GM15510 (cell line): ENCODE results near the gene PCMT1.

ENCODE experiments used
- POLR2A ChIP-seq: IDR thresholded peaks from 3 replicates; pipeline ENCODE4 v1.6.1; 2011; ENCODE audit warnings: borderline replicate concordance; ENCODE audit not compliant: insufficient read length; ENCODE audit errors: extremely low read depth

PCMT1 gene

DNA sequence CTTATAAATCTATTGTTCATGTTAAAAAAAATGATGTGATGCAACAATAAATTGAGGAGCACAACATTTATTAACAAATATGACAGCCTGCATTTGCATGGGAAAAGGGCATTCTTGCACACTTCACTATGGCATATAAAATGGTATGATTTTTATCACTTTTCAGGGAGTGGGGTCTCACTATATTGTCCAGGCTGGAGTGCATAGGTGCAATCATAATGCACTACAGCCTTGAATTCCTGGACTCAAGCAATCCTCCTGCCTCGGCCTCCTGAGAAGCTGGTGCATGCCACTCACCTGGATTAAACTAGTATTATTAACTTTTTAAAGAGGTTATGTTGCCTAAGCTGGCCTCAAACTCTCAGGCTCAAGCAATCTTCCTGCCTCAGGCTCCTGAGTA, 14.6 kb upstream of the PCMT1 start:
- no peak for TF ChIP-seq POLR2A

DNA sequence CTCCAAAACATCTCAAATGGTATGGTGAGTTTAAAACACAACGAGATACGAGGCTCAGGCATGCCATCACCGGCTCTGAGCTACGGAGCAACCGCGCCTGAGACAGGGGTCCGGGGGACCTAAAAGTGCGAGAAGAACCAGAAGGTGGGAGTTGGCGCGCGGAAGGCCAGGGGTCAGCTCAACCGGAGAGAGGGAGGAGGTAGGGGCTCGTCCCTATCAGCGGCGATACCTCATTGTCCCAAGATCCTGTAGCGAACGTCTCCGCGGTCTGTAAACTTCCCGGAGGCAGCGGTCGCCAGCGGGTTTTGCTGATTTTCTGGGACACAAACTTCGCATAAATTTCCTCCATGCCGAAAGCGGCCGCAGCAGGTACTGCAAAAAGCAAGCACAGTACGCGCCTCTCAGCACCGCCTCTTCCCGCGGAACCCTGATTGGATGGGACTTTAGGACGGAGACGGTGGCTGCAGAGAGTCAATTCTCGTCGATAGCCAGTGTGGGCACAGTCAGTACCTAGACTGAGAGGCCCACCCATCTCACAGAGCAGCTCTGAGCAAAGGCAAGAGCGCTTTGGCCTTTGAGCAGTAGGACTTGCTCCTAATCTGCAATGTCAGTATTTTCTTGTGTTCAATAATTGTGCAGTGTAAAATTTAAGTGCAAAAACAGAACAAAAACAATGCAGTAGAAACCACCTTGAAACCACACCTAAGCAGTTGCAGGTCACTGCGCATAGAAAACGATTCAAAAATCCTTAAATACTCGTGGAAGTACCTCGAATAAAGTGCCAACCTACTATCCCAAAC, 3.2 kb upstream of the PCMT1 start, which contains the start of gene NUP43:
Gene NUP43 (minus strand): TSS at position 383 of the 800 bp plus-strand sequence. CDS start 34 bp downstream, at position 349.
- TF ChIP-seq POLR2A: peak; percentile 76

DNA sequence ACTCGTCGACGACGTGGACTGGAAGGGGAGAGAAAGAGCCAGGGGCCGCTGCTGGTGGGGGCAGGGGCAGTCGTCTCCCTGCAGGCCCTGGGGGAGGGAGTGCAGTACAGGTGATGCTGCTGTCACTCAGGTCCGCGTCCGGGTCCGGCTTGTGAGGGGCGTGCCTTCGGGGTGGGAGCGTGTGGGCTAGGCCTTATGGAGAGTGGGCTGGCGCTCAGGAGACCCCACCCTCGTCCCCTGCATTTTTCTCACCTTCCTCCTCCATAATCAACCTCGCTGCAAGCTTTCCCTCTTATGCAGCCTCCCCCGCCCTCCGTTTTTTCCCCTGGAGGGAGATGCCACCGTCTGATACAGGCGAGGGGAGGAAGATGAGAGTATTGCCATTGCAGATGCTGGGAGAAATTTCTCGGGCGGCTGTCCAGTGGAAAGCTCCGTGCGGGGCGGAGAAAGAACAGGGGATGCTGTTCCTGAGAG, 632 bp downstream of the PCMT1 start:
- TF ChIP-seq POLR2A: no peak

DNA sequence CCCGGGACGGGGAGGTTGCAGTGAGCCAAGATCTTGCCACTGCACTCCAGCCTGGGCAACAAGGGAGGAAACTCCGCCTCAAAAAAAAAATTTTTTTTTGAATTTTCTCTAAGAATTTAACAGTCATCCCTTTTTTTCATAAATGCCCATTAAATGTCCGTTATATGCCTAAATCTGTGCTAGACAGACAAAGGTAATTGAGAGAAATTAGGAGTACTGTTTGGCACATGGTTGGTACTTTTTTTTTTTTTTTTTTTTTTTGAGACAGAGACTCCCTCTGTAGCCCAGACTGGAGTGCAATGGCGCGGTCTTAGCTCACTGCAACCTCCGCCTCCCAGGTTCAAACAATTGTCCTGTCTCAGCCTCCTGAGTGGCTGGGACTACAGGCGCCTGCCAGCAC, 1.7 kb downstream of the PCMT1 start:
- no peak for TF ChIP-seq POLR2A

DNA sequence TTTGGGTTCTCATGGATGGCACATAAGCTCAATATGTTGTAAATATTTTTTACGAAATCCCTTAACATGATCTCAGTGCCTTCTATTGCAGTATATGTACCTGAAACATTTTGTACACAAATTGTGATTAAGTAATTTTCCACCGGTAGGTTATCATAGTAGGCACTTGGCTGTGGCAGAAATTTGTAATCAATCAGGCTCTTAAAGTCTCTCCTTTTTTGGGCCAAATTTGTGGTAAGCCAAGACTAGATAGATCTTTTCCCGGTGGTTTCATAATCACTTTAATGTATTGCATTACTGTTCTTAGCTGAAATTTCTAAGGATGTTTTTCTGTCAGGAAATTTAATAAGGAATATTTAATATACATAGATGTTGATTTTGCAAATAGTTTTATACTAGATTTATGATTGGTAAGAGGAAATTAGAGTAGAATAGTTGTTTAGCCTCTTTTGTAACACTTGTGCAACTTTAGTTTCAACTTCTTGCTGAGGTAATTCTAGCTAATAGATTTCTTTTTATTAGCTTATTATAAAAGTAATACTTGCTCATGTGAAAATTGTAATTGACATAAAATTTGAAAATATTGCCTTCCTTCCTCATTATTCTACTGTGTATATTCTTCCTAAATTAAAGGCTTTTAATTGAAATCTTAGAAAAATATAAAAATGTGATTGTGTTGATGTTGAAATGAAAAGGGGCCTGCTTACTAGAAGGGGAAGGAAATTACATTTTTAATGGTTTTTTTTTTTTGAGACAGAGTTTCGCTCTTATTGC, 3.2 kb downstream of the PCMT1 start:
- no peak for TF ChIP-seq POLR2A

DNA sequence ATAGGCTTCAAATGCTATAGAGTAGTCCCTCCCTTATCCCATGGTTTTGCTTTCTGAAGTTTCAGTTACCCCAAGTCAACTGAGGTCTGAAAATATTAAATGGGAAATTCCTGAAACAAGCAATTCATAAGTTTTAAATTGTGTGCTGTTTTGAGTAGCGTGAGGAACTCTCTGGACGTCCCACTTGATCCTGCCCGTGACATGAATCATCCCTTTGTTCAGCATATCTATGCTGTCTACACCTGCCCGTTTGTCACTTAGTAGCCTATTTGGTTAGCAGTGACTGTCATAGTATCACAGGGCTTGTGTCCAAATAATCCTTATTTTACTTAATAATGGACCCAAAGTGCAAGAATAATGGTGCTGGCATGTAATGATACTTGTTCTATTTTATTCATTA, 5.0 kb downstream of the PCMT1 start:
- TF ChIP-seq POLR2A: no peak

DNA sequence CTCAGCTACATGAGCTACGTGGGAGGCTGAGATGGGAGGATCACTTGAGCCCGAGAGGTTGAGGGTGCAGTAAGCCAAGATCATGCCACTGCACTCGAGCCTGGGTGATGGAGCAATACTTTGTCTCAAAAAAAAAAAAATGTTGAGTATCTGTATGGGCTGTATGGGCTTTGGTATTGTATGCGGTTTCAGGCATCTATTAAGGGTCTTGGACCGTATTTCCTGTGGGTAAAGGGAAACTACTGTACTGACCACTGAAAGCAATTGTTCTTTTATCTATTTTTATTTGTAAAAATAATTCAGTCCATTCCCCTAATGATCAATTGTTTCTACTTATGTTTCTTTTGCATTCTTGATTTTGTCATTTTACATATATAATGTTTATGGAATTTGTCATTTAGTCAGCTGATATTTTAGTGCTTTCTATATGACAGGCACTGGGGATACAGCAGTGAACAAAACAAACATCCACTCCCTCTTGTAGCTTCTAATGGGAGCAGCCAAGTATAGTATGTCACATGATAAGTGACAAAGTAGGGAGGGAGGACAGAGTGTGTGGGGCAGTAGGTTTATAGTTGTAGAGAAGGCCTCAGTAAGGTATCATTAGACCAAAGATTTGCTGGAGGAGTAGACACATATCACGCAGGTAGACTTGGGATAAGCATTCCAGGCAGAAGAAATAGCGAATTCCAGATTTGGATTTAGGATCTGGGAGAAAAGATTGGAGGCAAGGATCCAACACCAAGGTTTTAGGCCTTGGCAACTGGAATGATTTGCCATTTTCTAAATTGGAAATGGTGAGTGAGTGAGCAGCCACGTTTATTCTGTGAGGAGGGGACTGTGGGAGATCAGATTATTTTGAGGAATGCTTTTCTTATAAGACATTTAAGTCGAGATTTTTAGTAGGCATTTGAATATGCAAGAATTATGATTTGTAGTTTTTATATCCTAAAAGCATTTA, 6.0 kb downstream of the PCMT1 start:
- TF ChIP-seq POLR2A: no peak

DNA sequence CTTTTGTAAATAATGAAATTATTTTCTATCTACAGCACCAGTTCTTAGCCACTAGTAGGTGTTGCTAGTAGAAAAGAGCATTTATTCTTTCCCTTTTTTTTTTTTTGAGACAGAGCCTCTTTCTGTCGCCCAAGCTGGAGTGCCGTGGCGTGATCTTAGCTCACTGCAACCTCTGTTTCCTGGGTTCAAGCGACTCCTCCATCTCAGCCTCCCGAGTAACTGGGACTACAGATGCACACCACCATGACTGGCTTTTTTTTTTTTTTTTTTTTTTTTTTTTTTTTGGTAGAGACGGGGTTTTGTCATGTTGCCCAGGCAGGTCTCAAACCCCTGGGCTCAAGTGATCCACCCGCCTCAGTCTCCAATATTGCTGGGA, 6.7 kb downstream of the PCMT1 start:
- TF ChIP-seq POLR2A: no peak

DNA sequence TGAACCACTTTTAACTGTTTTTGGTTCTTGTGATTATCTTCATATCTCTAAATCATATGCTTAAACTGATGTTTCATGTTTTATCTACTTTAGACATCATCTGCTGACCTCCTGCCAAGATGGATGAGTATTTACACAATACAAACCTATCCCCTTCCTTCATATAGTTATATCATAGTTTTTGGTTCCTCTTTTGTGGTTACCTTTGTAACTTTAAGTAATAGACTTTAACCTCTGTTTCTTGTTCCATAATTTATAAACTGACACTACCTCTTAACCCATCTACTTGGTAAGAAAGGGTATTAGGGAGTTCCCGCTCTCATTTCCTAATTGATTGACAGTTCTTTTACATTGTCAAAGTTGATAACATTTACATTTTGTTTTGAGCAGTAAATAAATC, 11.9 kb downstream of the PCMT1 start:
- TF ChIP-seq POLR2A: no peak

DNA sequence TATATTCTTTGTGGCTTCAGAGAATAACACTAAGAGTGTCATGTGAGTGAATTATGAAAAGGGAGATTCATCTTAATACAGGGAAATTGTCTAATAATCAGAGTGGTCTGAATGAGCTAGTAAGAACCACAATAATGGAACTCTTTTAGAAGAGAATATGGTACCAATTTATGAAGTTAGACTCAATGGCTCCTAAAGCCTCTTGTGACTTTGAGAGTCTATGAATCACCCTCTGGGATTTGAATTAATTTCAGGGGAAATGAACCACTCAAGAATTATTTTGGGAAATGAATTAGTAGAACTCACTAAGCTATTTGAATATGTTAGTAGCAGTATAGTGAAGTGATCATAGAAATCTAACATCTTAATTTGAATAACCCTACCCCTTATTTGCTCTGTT, 14.3 kb downstream of the PCMT1 start:
- TF ChIP-seq POLR2A: no peak

DNA sequence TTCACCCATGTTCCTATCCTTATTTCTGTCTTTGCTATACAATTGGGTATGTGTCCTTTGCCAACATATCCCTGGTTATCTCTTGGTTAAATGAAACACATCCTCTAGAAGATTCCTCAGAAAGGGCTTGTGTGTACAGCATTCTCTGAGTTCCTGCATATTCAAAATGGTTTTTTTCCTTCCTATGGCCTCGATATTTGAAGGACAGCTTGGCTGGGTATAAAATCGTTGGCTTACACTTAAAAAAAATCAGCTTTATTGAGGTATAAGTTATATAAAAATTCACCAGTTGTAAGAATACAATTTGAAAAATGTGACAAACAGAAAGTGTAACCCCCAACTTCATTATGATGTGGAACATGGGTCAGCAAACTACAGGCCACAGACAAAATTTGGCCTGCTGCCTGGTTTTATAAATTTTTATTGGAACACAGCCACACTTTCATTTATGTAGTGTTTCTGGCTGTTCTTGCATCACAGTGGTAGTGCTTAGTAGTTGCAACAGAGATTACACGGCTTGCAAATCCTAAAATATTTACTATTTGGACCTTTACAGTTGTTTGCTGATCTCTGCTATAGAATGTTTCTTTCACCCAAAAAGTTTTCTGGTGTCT, 16.7 kb downstream of the PCMT1 start:
- TF ChIP-seq POLR2A: no peak

DNA sequence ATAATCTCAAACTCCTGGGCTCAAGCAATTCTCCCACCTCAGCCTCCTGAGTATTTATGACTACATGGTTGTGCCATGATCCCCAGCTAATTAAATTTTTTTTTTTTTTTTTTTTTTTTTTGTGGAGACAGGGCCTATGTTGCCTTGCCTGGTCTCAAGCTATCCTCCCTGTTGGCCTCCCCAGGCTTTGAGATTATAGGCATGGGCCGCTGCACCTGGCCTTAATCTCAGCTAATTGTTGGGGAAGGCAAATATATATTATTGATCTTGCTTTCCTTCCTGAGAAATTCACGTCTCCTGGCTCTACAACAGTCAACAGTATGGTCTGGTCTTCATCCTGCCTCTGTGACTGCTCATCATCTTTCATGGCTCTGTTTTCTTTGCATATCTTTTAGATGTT, 20.1 kb downstream of the PCMT1 start:
- TF ChIP-seq POLR2A: no peak

DNA sequence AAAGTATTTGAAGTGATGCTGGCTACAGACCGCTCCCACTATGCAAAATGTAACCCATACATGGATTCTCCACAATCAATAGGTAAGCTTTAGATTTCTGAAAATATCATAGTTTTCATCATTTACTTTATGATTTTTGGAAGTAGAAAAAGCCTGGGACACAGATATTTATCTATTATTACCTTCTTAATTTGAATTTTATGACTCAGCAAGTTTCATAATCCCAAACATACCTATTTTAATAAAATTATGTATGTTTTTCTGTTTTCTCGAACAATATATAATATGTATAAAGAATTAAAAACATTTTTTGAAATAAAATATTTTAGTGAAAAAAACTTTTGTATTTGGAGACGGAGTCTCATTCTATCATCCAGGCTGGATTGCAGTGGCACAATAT, 21.6 kb downstream of the PCMT1 start:
- TF ChIP-seq POLR2A: no peak

DNA sequence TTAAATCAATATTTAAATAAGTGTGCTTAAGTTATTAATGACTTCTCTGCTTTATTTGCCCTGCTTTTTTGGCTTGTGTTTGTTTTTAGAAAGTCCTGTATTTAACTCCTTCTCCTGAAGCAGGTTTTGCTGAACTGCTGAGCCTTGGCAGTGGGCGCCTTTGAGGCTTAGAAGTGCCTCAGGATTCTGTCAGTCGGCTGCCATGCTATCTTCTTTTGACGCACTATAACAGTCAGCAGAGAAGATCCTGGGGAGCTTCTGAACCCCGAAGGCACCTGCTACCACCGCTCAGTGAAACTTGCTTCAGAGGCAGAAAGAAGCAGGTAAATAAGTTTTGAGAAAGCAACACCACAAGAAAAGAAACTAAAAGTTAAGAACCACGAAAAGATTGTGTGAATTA, 22.4 kb downstream of the PCMT1 start:
- TF ChIP-seq POLR2A: no peak
